OCI-LY7 (cell line): ENCODE measurements around the gene PANK2.
"Not testable (repeated sequence)": the region's sequence is repeated elsewhere in the genome, so short reads cannot be mapped to it uniquely, and the experiment has no call there.

Experiments used
- CTCF ChIP-seq: fragments of 200-600 bp; sonication (generic); conservative IDR thresholded peaks from 2 replicates; pipeline ENCODE4 v1.5.1; 2014; ENCODE audit warnings: mild to moderate bottlenecking, antibody characterized with exemption, low read length, moderate library complexity, mixed read lengths
- EZH2phosphoT487 ChIP-seq: fragments of 200-600 bp; sonication (generic); IDR thresholded peaks from 2 replicates; pipeline ENCODE4 v1.6.1; 2018; ENCODE audit warnings: low read depth, borderline replicate concordance, mild to moderate bottlenecking, mixed run types, antibody characterized with exemption, low read length, moderate library complexity, mixed read lengths

DNA sequence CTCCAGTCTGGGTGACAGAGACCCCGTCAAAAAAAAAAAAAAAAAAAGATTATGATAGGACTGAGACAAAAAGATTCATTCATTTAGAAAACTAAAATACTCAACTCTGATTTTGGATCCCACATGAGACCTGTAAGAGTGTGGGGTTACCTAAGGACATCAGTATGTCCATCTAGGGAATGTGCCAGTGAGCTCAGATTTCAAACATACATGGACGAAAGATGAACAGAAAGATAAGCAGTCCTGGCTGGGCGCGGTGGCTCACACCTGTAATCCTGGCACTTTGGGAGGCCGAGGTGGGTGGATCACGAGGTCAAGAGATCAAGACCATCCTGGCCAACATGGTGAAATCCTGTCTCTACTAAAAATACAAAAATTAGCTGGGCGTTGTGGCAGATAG is 57.5 kb downstream of the PANK2 start:
- TF ChIP-seq CTCF, EZH2phosphoT487: not testable (repeated sequence)
